Brain microvascular endothelial cell (primary cell): ENCODE measurements around the gene IL17REL.

Source experiments
- DNase-seq: peaks from one replicate; pipeline ENCODE4 v3.0.0-alpha.2; 2020
- H3K27ac ChIP-seq: fragments of 250-450 bp; sonication (Bioruptor Pico); 2 replicates; pipeline ENCODE4 v1.5.1; 2020; ENCODE audit warnings: mild to moderate bottlenecking, moderate library complexity
- H3K27me3 ChIP-seq: fragments of 250-450 bp; sonication (Bioruptor Pico); replicated peaks from 2 replicates; pipeline ENCODE4 v1.5.1; 2020; ENCODE audit warnings: mild to moderate bottlenecking
- H3K36me3 ChIP-seq: fragments of 250-450 bp; sonication (Bioruptor Pico); replicated peaks from 2 replicates; pipeline ENCODE4 v1.5.1; 2020; ENCODE audit warnings: mild to moderate bottlenecking
- H3K4me3 ChIP-seq: 2 replicates; pipeline ENCODE4 v1.5.1; 2011; ENCODE audit warnings: low read depth, mild to moderate bottlenecking, control low read depth, low read length, moderate library complexity
- in situ Hi-C: cut with HindIII; loops from 2 replicates; pipeline ENCODE4 v1.10.0; 2017; ENCODE audit warnings: low sequenced_read_pairs, low pct_ligation_motif_present
- TF ChIP-seq, protein P1 (sequence below): IDR thresholded peaks from 2 replicates; pipeline ENCODE4 v1.5.1; 2011; ENCODE audit warnings: low read depth, mild to moderate bottlenecking, moderate library complexity, low read length, control low read depth, inconsistent platforms; ENCODE audit errors: missing control alignments

The IL17REL gene

DNA sequence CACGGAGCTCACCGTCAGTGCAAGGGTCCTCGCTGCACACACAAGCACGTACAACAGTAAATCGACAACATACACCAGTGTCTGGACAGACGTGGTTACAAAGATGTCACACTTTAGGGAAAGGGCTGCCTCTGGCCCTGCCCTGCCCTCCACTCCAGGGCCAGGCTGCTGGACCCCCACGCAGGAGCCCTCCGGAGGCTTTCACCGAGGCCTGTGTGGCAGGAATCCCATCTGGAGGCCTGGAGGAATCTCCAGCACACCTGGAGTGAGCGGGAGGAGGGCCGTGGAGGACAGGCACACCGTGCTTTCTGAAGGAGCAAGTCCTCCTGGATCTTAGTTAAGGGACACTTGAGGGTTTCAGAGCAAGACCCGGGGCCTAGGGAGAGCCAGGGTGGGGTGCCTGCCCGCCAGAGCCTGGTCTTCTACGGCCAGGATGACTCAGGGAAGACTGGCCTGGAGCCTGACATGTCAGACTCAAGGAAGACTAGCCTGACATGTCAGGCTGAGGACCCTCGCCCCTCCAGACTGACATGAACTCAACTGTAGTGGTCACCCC is 54.1 kb downstream of the IL17REL start:
- Histone ChIP-seq H3K4me3 (no peak overlapping the region), H3K27ac (no peak overlapping the region), H3K27me3 (no peaks in the 10 kb centered on the region), H3K36me3 (peaks cover 14% of the 10 kb centered on the region)
- TF ChIP-seq, protein P1, sequence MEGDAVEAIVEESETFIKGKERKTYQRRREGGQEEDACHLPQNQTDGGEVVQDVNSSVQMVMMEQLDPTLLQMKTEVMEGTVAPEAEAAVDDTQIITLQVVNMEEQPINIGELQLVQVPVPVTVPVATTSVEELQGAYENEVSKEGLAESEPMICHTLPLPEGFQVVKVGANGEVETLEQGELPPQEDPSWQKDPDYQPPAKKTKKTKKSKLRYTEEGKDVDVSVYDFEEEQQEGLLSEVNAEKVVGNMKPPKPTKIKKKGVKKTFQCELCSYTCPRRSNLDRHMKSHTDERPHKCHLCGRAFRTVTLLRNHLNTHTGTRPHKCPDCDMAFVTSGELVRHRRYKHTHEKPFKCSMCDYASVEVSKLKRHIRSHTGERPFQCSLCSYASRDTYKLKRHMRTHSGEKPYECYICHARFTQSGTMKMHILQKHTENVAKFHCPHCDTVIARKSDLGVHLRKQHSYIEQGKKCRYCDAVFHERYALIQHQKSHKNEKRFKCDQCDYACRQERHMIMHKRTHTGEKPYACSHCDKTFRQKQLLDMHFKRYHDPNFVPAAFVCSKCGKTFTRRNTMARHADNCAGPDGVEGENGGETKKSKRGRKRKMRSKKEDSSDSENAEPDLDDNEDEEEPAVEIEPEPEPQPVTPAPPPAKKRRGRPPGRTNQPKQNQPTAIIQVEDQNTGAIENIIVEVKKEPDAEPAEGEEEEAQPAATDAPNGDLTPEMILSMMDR = no peak
- in situ Hi-C loops = no loop called here
- DNase-seq = no peak

DNA sequence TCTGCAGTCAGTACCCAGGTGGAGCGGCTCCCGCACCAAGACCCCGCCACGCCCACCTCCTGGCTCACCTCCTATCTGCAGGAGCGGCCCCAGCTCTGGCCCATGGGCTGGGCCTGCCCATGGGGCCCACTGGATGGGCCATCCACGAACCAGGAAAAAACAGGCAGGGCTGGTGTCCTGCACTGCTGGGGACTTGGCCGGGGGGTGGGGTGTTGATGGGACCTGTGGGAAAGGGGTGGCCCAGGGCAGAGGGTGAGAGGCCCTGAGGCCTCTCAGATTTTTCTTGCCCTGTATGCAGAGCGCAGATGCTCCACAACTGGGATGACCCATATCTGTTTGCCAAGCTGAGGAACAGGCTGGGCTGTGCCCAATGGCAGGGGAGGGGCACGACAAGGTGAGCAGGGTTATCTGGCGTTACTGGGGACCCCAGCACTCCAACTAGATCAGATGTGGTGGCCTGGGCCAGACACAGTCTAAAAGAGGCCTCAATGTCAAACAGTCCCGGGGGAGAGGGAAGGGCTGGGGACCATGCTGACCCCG is 54.7 kb downstream of the IL17REL start:
- H3K4me3 ChIP-seq = no peak overlapping the region
- peaks cover 9% of the 10 kb centered on the region for H3K36me3 ChIP-seq
- TF ChIP-seq, protein P1 = no peak
- H3K27ac ChIP-seq = no peak overlapping the region
- H3K27me3 ChIP-seq = no peaks in the 10 kb centered on the region
- in situ Hi-C loops = no loop called here
- no peak for DNase-seq

DNA sequence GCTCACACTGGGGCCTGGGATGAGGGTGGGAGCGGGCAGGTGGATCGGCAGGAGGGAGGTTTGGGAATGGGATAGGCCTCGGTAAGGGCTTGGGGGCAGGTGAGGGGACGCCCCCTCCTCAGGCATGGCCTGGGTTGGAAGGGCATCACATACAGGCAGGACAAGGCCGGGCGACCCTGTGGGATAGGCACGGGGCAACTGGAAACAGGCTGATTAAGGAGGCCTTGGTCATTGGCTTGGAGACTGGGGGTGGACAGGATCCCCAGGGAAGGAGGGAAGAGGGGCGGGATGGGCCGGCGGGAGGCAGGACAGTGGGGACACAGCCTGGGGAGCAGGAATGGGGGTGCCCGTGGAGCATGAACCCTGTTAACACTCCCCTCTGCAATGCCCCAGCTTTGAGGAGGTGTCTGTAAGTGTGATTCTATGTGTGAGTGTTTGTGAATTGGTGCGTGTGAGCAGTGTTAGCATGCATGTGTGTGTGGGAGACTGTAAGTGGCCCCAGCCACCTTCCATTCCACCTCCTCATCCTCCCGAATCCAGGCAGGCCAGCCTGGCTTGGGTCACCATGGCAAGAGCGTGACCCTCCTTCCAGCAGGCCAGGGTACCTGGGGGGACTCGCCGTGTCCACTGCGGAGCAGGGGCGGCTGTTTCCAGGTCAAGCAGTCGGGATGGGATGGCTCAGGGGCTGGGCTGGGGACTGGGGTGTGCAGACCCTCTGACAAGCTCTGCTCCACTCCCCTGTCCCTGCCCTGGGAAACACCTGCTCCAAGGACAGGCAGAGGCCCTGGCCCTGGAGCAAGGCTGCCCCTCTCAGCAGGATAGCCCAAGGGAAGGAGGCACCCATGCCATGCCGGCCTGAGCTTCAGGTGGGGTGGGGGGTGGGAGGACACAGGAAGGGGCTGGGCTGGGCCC is 55.4 kb downstream of the IL17REL start:
- in situ Hi-C loops = no loop called here
- Histone ChIP-seq H3K36me3 (peaks cover 4% of the 10 kb centered on the region), H3K27me3 (no peaks in the 10 kb centered on the region), H3K27ac (no peak overlapping the region), H3K4me3 (no peak overlapping the region)
- no peak for DNase-seq
- TF ChIP-seq, protein P1 = no peak

DNA sequence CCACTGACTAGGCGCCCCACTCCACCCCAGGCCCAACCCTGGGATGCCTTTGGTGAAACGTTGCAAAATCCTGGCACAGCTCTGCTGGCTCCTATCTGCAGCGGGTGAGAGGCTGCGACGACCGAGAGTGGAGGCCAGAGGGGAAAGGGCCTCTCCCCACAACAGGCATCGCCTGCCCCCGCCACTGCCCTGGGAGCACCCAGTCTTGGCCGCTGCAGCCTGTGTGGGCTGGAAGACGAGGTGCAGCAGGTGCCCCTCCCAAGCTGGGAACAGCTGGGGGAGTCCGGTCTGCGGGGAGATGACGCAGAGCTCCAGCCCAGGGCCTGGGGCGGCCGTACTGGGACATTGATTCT is 56.2 kb downstream of the IL17REL start:
- no peaks in the 10 kb centered on the region for H3K27me3 ChIP-seq
- no peak overlapping the region for H3K27ac ChIP-seq
- DNase-seq = no peak
- in situ Hi-C loops = no loop called here
- H3K4me3 ChIP-seq = no peak overlapping the region
- H3K36me3 ChIP-seq = no peaks in the 10 kb centered on the region
- TF ChIP-seq, protein P1 = no peak

DNA sequence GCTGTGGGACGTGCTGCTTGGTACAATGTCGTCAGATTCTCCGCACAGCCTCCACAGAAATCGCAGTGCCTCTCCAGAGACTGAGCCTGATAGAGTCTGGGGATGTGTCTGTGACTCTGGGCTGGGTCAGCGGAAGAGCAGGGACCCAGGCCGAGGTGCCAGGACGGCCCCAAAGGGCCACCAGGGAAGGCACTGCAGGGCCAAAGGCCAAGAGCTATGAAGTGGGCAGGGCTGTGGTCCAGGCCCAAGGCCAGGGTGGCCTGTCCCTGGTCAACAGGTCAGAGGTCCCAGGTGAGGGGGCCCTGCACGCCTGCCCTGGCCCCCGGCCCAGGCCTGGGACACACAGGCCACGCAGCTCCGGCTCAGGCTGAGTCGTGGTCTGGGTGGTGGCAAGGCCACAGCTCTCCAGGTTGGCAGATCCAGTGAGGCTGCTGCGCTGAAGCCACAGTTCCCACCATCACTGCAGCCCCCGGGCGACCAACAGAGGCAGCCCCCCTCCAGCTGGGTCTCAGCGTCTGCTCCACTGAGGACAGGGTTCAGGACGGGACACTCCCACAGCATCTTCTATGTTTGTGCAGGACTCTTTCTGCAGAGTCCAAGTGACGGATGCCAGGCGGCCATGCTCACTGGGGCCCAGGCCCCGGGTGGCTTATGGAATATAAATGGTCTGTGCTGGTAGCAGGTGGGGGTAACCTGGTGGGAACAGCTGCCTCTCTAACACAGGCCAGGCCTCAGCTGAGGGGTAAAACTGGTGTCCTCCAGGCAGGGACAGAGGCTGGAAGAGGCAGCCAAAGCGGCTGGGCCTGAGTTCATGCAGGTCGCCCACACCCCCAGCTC is 56.8 kb downstream of the IL17REL start:
- no peak for DNase-seq
- no peak overlapping the region for H3K27ac ChIP-seq
- H3K27me3 ChIP-seq = no peaks in the 10 kb centered on the region
- TF ChIP-seq, protein P1 = no peak
- H3K4me3 ChIP-seq = no peak overlapping the region
- no peaks in the 10 kb centered on the region for H3K36me3 ChIP-seq
- in situ Hi-C loops = no loop called here
